ENCODE results near the gene VDR.

DNA sequence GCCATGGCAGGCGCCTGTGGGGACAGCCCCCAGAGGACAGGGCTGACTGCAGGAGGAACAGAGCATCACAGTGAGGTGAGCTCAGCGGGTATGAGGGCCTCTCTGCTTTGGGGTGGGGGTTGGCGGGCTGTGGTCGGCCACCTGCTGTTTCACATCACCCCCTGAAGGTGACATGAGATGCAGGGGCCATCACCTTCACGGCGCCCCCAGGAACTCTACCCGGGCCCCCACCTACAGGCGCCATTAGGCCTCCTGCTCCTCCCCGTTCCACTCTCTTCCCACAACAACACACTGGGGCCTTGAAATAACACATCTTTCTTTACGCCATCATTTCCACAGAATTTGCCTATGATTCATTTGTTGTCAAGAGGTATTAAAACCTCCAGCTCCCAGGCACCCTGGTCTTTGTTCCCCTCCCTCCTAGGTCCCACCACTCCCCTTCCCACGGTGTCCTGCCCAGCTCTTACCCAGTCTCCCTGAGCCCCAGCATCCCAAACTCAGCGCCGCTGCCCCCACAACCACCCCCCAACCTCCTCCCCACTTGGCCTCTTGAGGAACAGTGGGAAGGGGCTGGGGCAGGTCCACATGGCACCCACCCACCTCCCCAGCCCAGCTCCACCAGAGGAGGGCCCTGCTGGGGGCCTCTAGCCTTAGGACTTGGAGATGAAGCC is 72.4 kb downstream of the VDR start:
- TF ChIP-seq EZH2phosphoT487 (IDR thresholded peaks at IDR 0.05; ENCODE audit: borderline replicate concordance, low read length) = no peak
- no peak for TF ChIP-seq CTCF (IDR thresholded peaks at IDR 0.05; ENCODE audit: low read depth, low read length, poor library complexity, severe bottlenecking)
